Iris pigment epithelial cell (primary cell): ENCODE data around the gene PATL1.

Source experiments
- DNase-seq: peaks from one replicate; pipeline ENCODE4 v3.0.0-alpha.2; 2011; ENCODE audit warnings: low read depth

Gene PATL1

DNA sequence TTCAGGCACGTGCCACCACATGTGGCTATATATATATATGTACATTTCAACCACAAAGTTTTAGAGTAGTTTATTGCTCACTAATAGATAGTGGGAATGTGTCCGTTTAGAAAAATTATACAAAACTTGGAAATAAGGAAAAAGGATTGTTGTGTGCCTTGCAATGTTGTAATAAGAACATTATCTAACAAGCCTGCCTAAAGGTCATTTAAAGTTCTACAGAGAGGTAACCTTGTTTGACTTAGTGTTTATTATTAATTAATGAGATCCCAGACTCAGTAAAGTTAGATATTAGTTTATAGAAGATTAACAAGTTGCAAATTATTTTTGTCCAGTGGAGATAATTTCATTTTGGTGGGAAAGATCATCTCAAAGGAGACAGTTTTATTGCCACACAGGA lies 5.5 kb upstream of the PATL1 start:
- no peak for DNase-seq

DNA sequence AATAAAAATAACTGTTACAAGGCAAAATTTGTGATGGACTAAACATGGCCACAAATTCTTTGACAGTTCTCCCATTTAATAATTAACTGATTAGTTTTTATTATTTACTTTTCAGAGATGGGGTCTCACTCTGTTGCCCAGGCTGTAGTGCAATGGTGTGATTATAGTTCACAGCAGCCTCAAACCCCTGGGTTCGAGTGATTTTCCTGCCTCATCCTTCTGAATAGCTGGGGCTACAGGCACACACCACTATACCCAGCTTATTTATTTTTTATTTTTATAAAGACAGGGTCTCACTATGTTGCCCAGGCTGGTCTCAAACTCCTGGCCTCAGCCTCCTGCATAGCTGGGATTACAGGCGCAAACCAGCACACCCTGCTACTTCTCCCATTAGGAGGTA lies 4.5 kb upstream of the PATL1 start:
- DNase-seq, result no peak

DNA sequence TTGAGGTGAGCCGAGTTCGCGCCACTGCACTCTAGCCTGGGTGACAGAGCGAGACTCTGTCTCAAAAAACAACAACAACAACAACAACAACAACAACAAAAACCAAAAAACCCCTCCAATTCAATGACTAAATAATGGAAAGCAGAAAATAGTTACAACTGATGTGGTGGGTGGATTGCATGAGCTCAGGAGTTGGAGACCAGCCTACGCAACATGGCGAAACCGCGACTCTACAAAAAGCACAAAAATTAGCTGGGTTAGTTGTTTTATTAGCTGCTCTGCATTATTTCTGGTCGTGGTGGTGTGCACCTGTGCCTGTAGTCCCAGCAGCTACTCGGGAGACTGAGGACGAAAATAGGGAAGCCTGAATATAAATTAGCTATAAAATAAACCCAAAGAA lies 2.6 kb upstream of the PATL1 start:
- DNase-seq, result no peak

- DNase-seq, result peak; percentile 79
These were observed 773 bp upstream of the PATL1 start for GRCh38 chr11:59669611-59670009.

GRCh38 chr11:59668188-59668949 lies 468 bp downstream of the PATL1 start:
- peak; percentile 56 for DNase-seq

DNA sequence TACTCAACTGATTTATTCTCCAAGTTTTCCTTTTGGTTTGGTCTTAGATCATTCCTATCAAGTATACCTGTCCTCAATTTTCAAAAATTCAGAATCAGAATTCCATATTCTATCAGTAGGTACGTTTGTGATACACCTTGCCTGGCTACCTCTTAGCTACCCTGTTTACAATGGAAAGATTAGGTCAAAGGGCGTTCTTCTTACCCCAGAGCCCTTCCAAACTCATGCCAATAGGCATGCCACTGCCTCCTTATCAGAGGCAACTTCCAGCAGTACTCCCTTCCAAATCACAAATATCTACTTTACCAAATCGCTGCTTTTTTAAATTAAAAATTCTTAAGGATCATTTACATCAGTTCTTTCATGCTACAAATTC lies 1.0 kb downstream of the PATL1 start:
- no peak for DNase-seq

- peak; percentile 33 for DNase-seq
These were observed 1.9 kb downstream of the PATL1 start for GRCh38 chr11:59666969-59667368.

DNA sequence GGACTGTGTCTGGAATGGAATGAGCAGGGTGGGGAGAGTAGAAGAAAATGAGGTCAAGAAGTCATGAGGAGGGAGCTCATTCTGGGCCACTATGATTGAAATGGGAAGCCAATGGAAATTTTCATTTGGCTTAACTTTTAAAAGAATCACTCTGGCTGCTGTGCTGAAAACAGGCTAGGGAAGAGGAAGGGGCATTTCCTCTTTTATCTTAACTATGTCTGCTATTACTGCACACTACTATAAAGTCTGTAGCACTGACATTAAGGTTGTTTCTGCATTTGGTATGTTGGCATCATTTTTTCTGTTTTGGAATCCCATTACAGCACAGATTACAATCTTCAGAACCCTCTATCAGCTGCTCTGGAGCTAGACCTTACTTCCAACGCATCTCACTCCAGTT lies 8.2 kb downstream of the PATL1 start:
- no peak for DNase-seq

DNA sequence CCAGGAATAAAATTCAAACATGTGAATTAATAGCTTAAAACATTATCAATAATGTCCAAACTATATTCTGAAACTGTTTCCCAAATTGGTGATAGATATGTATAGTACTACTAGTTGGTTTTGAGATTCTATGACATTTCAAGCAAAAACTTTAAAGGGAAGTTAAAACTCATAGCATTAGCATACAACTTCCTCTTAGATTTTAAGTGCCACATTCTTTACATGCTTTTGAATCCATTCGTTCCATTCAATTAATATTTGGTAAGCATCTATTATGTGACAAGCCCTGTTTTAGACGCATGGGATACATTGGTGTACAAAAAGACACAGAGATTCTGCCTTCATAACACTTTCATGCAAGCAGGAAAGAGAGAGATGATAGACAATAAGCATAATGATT lies 8.9 kb downstream of the PATL1 start:
- no peak for DNase-seq

DNA sequence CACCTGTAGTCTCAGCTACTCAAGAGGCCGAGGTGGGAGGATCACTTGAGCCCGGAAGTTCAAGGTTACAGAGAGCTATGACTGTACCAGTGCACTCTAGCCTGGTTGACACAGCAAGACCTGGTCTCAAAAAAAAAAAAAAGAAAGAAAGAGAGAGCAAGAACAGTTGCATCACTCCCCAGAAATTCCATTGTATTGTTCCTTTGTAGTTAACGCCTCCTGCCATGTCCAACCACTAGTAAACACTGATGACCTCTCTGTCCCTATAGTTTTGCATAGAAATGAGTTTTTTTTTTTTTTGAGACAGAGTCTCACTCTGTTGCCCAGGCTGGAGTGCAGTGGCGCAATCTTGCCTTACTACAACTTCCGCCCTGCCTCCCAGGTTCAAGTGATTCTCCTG lies 10.8 kb downstream of the PATL1 start:
- no peak for DNase-seq

- no peak for DNase-seq
These were observed 13.9 kb downstream of the PATL1 start for GRCh38 chr11:59654893-59655292.

DNA sequence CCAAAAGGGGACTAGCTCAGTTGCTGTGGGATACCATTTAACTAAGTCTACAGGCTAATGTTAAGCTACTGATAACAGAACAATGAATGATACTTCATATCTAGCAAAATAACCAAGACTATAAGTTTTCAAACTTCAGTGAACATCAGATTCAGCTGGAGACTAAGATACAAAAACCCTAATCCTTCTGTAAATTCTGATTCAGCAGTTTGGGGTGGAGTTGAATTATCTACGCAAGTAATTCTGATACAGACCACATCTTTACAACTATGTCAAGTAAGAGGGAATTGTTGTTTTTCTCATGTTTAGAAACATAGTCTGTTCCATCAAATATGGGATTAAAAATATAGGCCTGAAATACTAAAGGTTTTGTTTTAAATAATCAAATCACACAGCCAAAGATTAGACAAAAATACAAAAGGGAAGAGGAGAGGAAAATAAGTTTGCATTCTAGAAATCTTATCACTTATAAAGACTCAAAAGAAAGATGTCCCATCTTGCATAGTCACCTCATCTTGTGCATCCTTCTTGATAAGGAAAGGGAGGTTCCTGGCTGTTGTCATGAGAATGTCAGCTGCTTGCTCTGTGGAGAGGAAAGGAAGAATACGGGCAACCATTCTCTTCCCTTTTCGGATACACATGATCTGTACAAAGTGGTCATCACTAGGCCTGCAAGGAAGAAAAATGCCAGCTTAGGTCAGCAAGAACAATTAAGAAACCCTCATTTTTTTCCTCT lies 21.4 kb downstream of the PATL1 start:
- no peak for DNase-seq

- DNase-seq, result no peak
These were observed 24.3 kb downstream of the PATL1 start for GRCh38 chr11:59644528-59644927.

DNA sequence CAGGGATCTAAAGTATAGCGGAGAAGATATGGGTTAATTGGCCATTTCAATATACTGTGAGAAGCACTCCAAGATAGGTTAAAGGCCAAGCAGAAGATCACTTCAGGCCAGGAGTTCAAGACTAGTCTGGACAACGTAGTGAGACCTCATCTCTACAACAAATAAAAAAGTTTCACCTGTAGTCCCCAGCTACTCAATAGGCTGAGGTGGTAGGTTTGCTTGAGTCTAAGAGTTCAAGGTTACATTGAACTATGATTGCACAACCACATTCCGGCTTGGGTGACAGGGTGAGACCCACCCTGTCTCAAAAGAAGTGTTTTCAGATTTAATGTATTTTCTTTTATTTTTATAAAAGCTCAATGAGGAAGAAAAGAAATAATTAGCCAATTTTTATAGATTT lies 25.4 kb downstream of the PATL1 start:
- DNase-seq, result no peak

DNA sequence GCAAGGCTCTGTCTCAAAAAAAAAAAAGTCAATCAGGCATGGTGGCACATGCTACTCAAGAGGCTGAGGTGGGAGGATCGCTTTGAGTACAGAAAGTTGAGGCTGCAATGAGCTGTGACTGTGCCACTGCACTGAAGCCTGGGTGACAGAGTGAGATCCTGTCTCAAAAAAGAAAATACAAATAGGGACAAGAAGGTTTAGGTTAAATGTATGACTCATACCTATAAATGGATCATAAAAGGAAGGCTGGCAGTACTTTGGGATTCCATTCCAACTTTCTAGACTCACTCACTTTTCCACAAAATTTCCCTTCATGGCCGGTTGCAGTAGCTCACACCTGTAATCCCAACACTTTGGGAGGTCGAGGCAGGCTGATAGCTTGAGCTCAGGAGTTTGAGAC lies 27.7 kb downstream of the PATL1 start:
- no peak for DNase-seq

DNA sequence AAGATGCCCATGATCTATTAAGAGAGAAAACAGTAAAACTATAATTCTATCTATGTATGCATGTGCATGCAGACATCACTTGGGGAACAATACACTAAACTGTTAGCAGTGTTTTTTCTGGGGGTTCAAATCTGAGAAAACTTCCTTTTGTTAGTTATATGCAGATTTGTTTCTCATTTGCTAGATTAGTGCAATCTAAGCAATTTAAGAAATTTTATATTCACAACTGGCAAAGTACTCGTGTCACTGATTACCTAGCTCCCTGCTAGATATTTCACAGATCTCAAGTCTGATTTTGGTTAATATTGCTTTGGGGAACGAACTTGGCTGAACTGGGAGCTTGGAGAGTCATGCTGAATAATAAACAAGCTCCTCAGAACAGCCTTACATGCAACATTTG lies 38.3 kb downstream of the PATL1 start:
- no peak for DNase-seq

DNA sequence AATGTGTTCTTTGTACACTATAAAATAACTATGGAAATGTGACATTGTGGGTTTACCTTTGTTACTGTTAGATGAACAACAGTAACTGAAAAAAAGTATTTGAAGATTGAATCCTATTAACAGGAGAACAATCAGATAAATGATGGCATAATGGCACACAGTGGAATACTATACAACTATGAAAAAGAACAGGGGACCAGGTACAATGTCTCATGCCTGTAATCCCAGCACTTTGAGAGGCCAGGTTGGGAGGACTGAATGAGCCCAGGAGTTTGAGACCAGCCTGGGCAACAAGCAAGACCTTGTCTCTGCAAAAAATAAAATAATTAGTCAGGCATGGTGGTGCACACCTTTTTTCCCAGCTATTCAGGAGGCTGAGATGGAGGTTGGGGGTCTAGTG lies 38.8 kb downstream of the PATL1 start:
- no peak for DNase-seq

DNA sequence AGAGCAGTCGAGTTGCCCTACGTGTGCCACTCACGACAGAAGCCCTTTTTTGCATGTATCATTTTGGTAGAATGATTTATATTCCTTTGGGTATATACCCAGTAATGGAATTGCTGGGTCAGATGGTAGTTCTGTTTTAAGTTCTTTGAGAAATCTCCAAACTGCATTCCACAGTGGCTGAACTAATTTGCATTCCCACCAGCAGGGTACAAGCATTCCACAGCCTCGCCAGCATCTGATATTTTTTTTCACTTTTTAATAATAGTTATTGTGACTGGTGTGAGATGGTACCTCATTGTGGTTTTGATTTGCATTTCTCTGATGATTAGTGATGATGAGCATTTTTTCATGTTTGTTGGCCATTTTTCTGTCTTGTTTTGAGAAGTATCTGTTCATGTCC lies 41.9 kb downstream of the PATL1 start:
- peak; percentile 21 for DNase-seq

- DNase-seq, result no peak
These were observed 43.1 kb downstream of the PATL1 start for GRCh38 chr11:59625703-59626102.

- DNase-seq, result no peak
These were observed 51.0 kb downstream of the PATL1 start for GRCh38 chr11:59617876-59618275.

GRCh38 chr11:59616396-59616982 lies 52.3 kb downstream of the PATL1 start:
- no peak for DNase-seq

GRCh38 chr11:59615637-59616395 lies 53.0 kb downstream of the PATL1 start, which contains the start of gene OSBP:
Gene OSBP, minus strand, starts transcription at chr11:59615774. Its CDS starts 110 bp downstream, at chr11:59615664.
- peak; percentile 100 for DNase-seq
